Heart left ventricle (tissue), 16 donors: ENCODE data around the gene UBAP1L. TPM values are rescaled to one million over a fixed set of nuclear protein-coding genes. Genes with fewer than 3 reads are reported as not detected.
A peak's percentile ranks its signal among the peaks of the same experiment; 100 is the strongest.
"Not testable (repeated sequence)": the region's sequence is repeated elsewhere in the genome, so short reads cannot be mapped to it uniquely, and the experiment has no call there.

Experiments used
- ATAC-seq, 4 donors: fragments of 200-7000 bp; cut with Tn5 transposase; one replicate each; pipeline ENCODE4 v1.9.1; 2020 to 2022; ENCODE audit warnings: moderate library complexity in 4 of 4, mild to moderate bottlenecking in 3 of 4, moderate number of reproducible peaks in 1 of 4
- DNase-seq, 5 donors: peaks; one replicate each; pipeline ENCODE4 v3.0.0-alpha.2; 2020
- H3K27ac ChIP-seq, 12 donors: fragments of 200-600 bp; sonication (generic) in 4 of 12; one replicate each; pipeline versions ENCODE4 v1.5.0 to v1.8.0; 2016 to 2022; ENCODE audit warnings: mild to moderate bottlenecking in 2 of 12
- H3K27me3 ChIP-seq, 9 donors: fragments of 200-600 bp; sonication (generic) in 2 of 9; one replicate each; pipeline versions ENCODE4 v1.5.1 to v1.8.0; 2016 to 2022; ENCODE audit warnings: mild to moderate bottlenecking in 3 of 9
- H3K36me3 ChIP-seq, 9 donors: fragments of 200-600 bp; sonication (generic) in 2 of 9; one replicate each; pipeline versions ENCODE4 v1.5.0 to v1.8.0; 2018 to 2022; ENCODE audit warnings: mild to moderate bottlenecking in 2 of 9
- H3K4me1 ChIP-seq, 12 donors: fragments of 200-600 bp; sonication (generic) in 4 of 12; one replicate each; pipeline versions ENCODE4 v1.5.0 to v1.8.0; 2016 to 2022; ENCODE audit warnings: mild to moderate bottlenecking in 3 of 12
- H3K4me3 ChIP-seq, 12 donors: fragments of 200-600 bp; sonication (generic) in 4 of 12; one replicate each; pipeline versions ENCODE4 v1.5.0 to v1.8.0; 2017 to 2022; ENCODE audit warnings: mild to moderate bottlenecking in 9 of 12, moderate library complexity in 4 of 12
- H3K9me3 ChIP-seq, 12 donors: fragments of 200-600 bp; sonication (generic) in 4 of 12; one replicate each; pipeline versions ENCODE4 v1.5.0 to v1.8.0; 2016 to 2022; ENCODE audit warnings: mild to moderate bottlenecking in 1 of 12
- CTCF ChIP-seq, 12 donors: fragments of 200-600 bp; sonication (generic) in 4 of 12; IDR thresholded peaks; one replicate each; pipeline versions ENCODE4 v1.5.0 to v1.8.0; 2018 to 2022; ENCODE audit warnings: antibody characterized with exemption in 12 of 12, mild to moderate bottlenecking in 5 of 12
- POLR2A ChIP-seq, 2 donors: fragments of 450-650 bp; IDR thresholded peaks; one replicate each; pipeline ENCODE4 v1.6.1; 2017; ENCODE audit warnings: antibody characterized with exemption in 2 of 2, mild to moderate bottlenecking in 2 of 2, moderate library complexity in 2 of 2
- WGBS, 4 donors: extraction: QIAGEN DNeasy Blood & Tissue Kit in 2 of 4; methylation state at CpG; one replicate each; pipeline versions ENCODE4 v1.1.5 to v1.1.7; 2013 to 2018; 5-methylcytosine and 5-hydroxymethylcytosine counted together
- intact Hi-C, 10 donors: fragments of 100-400 bp; cut with DNase I; formaldehyde crosslinking; loops; one replicate each; pipeline versions ENCODE4 v1.11.1 to v1.14.2; 2022
- polyA plus RNA-seq, 2 donors: library from polyadenylated mRNA; stranded (reverse); fragments of 200-250 nt; gene quantifications; one replicate each; pipeline ENCODE4 v1.2.3, GENCODE V29; 2013
- total RNA-seq, 9 donors: library from RNA; depleted of rRNA in 2 of 9; stranded (reverse); fragments of >200 nt in 2 of 9; fragmentation: NEBNext Ultra II Directional in 3 of 9; extraction: Animal tissue kit (Norgen Biotek cat#: 25700) in 3 of 9; gene quantifications; one replicate each; pipeline versions ENCODE4 v1.1.0 to v1.2.4, GENCODE V29; 2016 to 2023
- donor health status: ischemic (EF 13 %, LVEDD 7.1; RV severe dilation, severe dysfunction).
- donor health status: healthy with polysubstance abuse.
- donor health status: DM: no; HTN: yes; CAD: no.
- donor health status: DM: no; HTN: no; CAD: no.
- donor health status: ischemic (EF 25% LVEDD 6.9; RV normal size, moderate dysfunction).
- donor health status: ischemic (EF 25% LVEDD 5.7; RV mildly dilated, moderate dysfunction).
- donor health status: healthy.
- donor health status: DM: yes; HTN: yes; CAD: no.
- donor health status: ischemic (EF 35%, LVEDD 5.7; RV mildly dilated, moderate dysfunction).
- donor health status: nonischemic (EF 11% LVEDD 7.7; RV severe dilation, severe dysfunction).
- donor health status: DM: yes; HTN: yes; CAD: no.
- donor health status: PGD.
- donor health status: ischemic (EF 29% LVEDD 5.4; RV normal size, mild dysfunction).
- donor health status: nonischemic (EF 23%, LVEDD 6.1; RV moderate dilation, normal function).

UBAP1L gene
- total and polyA plus RNA-seq, 11 donors, result 0.51 to 2.2 (median 1.3) TPM

- WGBS, 4 donors, result 73 to 84% (median 78%) methylated on average over 5 of the region's 5 CpGs
- H3K27ac ChIP-seq, result peak overlapping the region in 2 of 12 donors; percentile 53 to 71
- peaks cover 0 to 39% (median 25%) of the 10 kb centered on the region in 9 donors for H3K36me3 ChIP-seq
- peak in 1 of 4 donors; percentile 24 for ATAC-seq
- H3K4me3 ChIP-seq, result no peak overlapping the region
- no peaks in the 10 kb centered on the region for H3K27me3 ChIP-seq
- intact Hi-C loops, result no loop called here
- H3K4me1 ChIP-seq, result peaks cover 0 to 23% (median 6%) of the 10 kb centered on the region in 12 donors
- no peak for TF ChIP-seq CTCF (IDR thresholded peaks at IDR 0.05)
- TF ChIP-seq POLR2A (IDR thresholded peaks at IDR 0.05), result no peak
- no peak for DNase-seq
- no peaks in the 10 kb centered on the region for H3K9me3 ChIP-seq
Observed at GRCh38 chr15:65095011-65095746, 19.8 kb downstream of the UBAP1L start.

- H3K27me3 ChIP-seq, result no peaks in the 10 kb centered on the region
- H3K4me1 ChIP-seq, result peaks cover 0 to 29% (median 8%) of the 10 kb centered on the region in 12 donors
- intact Hi-C loops, result no loop called here
- 70 to 81% (median 77%) methylated on average over 13 to 14 of the region's 14 CpGs for WGBS, 4 donors
- DNase-seq, result peak in 2 of 5 donors; percentile 52 to 79
- peaks cover 0 to 33% (median 19%) of the 10 kb centered on the region in 9 donors for H3K36me3 ChIP-seq
- no peak overlapping the region for H3K4me3 ChIP-seq
- TF ChIP-seq POLR2A (IDR thresholded peaks at IDR 0.05) (no peak), CTCF (IDR thresholded peaks at IDR 0.05) (no peak)
- H3K27ac ChIP-seq, result peak overlapping the region in 3 of 12 donors; percentile 19 to 71 (median 53)
- peak in 3 of 4 donors; percentile 58 to 76 (median 70) for ATAC-seq
- H3K9me3 ChIP-seq, result no peaks in the 10 kb centered on the region
Observed at GRCh38 chr15:65094294-65094995, 20.6 kb downstream of the UBAP1L start.

- 95 to 97% (median 96%) methylated on average over 13 of the region's 13 CpGs for WGBS, 4 donors
- H3K27ac ChIP-seq, result peak overlapping the region in 2 of 12 donors; percentile 53 to 71
- ATAC-seq, H3K27me3 ChIP-seq, H3K4me3 ChIP-seq, DNase-seq, intact Hi-C loops, H3K9me3 ChIP-seq: not testable (repeated sequence)
- peaks cover 0 to 26% (median 13%) of the 10 kb centered on the region in 9 donors for H3K36me3 ChIP-seq
- peaks cover 0 to 36% (median 13%) of the 10 kb centered on the region in 12 donors for H3K4me1 ChIP-seq
Observed at GRCh38 chr15:65093793-65094170, 21.2 kb downstream of the UBAP1L start.

- DNase-seq (no peak), ATAC-seq (no peak)
- no peak overlapping the region for H3K4me3 ChIP-seq
- peak overlapping the region in 1 of 12 donors; percentile 71 for H3K27ac ChIP-seq
- H3K27me3 ChIP-seq, result no peaks in the 10 kb centered on the region
- H3K9me3 ChIP-seq, result no peaks in the 10 kb centered on the region
- H3K36me3 ChIP-seq, result peaks cover 0 to 20% (median 7%) of the 10 kb centered on the region in 9 donors
- intact Hi-C loops, result no loop called here
- TF ChIP-seq CTCF (IDR thresholded peaks at IDR 0.05) (no peak), POLR2A (IDR thresholded peaks at IDR 0.05) (no peak)
- peaks cover 0 to 42% (median 18%) of the 10 kb centered on the region in 12 donors for H3K4me1 ChIP-seq
- WGBS, 4 donors, result 89 to 95% (median 90%) methylated on average over 16 to 17 of the region's 17 CpGs
Observed at GRCh38 chr15:65092911-65093792, 21.8 kb downstream of the UBAP1L start.
